HepG2 (cell line): Measurements from ENCODE around the gene DMAP1. TPM values are rescaled to one million over a fixed set of nuclear protein-coding genes. Genes with fewer than 3 reads are reported as not detected.

Experiments used
- AGO2 ChIP-seq: fragments of 200-400 bp; formaldehyde crosslinking; optimal IDR thresholded peaks from 2 replicates; pipeline ENCODE3; 2017; ENCODE audit warnings: mild to moderate bottlenecking, low read depth, low read length, moderate library complexity
- ARID3A ChIP-seq: IDR thresholded peaks from 2 replicates; pipeline ENCODE4 v1.6.1; 2012; ENCODE audit warnings: low read depth, low read length, improper control_type of control experiment
- ATM ChIP-seq: fragments of 450-650 bp; IDR thresholded peaks from 2 replicates; pipeline ENCODE4 v1.7.1; 2017; ENCODE audit warnings: mild to moderate bottlenecking, borderline replicate concordance
- CBX1 ChIP-seq: IDR thresholded peaks from one replicate; pipeline ENCODE4 v1.6.1; 2016; ENCODE audit warnings: antibody characterized with exemption, low read depth
- CSRNP1 ChIP-seq: sonication (generic); formaldehyde crosslinking; IDR thresholded peaks from 2 replicates; pipeline ENCODE4 v1.8.1; 2023; ENCODE audit warnings: mild to moderate bottlenecking, missing genetic modification reagents
- FOXA1 ChIP-seq, 2 experiments: fragments of 450-650 bp in 1 of 2; sonication (generic) in 1 of 2; formaldehyde crosslinking in 1 of 2; IDR thresholded peaks; 2 replicates each; pipeline versions ENCODE4 v1.4.0 to v1.6.1; 2016 to 2020; ENCODE audit warnings: missing genetic modification reagents in 1 of 2
- FOXO1 ChIP-seq: sonication (generic); formaldehyde crosslinking; IDR thresholded peaks from 2 replicates; pipeline ENCODE4 v1.4.0; 2020; ENCODE audit warnings: missing genetic modification reagents
- HCFC1 ChIP-seq: fragments of 150-350 bp; IDR thresholded peaks from 2 replicates; pipeline ENCODE4 v1.6.1; 2014; ENCODE audit warnings: low read depth, low read length
- KLF11 ChIP-seq: IDR thresholded peaks from 2 replicates; pipeline ENCODE4 v1.6.1; 2016; ENCODE audit warnings: missing compliant biosample characterization
- MED1 ChIP-seq: sonication (generic); formaldehyde crosslinking; IDR thresholded peaks from 2 replicates; pipeline ENCODE4 v1.4.0; 2020; ENCODE audit warnings: missing genetic modification reagents
- MED13 ChIP-seq: sonication (generic); formaldehyde crosslinking; IDR thresholded peaks from 2 replicates; pipeline ENCODE4 v1.5.0; 2020; ENCODE audit warnings: missing genetic modification reagents
- MLXIP ChIP-seq: sonication (generic); formaldehyde crosslinking; IDR thresholded peaks from 2 replicates; pipeline ENCODE4 v1.9.0; 2021; ENCODE audit warnings: missing genetic modification reagents, borderline replicate concordance
- NFIB ChIP-seq: sonication (generic); formaldehyde crosslinking; IDR thresholded peaks from 2 replicates; pipeline ENCODE4 v1.9.0; 2021; ENCODE audit warnings: missing genetic modification reagents, mild to moderate bottlenecking, borderline replicate concordance
- RXRB ChIP-seq: IDR thresholded peaks from 2 replicates; pipeline ENCODE4 v1.6.1; 2016; ENCODE audit warnings: borderline replicate concordance, missing genetic modification reagents, missing compliant biosample characterization
- SMAD9 ChIP-seq: sonication (generic); formaldehyde crosslinking; IDR thresholded peaks from 2 replicates; pipeline ENCODE4 v1.5.1; 2020; ENCODE audit warnings: mild to moderate bottlenecking, missing genetic modification reagents
- SOX13 ChIP-seq, 3 experiments: fragments of 450-650 bp in 1 of 3; sonication (generic) in 1 of 3; formaldehyde crosslinking in 1 of 3; IDR thresholded peaks in 2 of 3; conservative IDR thresholded peaks in 1 of 3; 2 replicates each; pipeline versions ENCODE4 v1.5.0 to v1.6.1; 2016 to 2020; ENCODE audit warnings: antibody characterized with exemption in 1 of 3, mild to moderate bottlenecking in 1 of 3, missing compliant biosample characterization in 1 of 3, missing genetic modification reagents in 1 of 3, moderate library complexity in 1 of 3
- ZBTB25 ChIP-seq: IDR thresholded peaks from 2 replicates; pipeline ENCODE4 v1.6.1; 2018; ENCODE audit warnings: missing genetic modification reagents
- ZFY ChIP-seq: sonication (generic); formaldehyde crosslinking; IDR thresholded peaks from 2 replicates; pipeline ENCODE4 v1.4.0; 2020; ENCODE audit warnings: missing genetic modification reagents
- ZNF263 ChIP-seq: sonication (generic); formaldehyde crosslinking; IDR thresholded peaks from 2 replicates; pipeline ENCODE4 v1.4.0; 2020; ENCODE audit warnings: missing genetic modification reagents
- ZNF264 ChIP-seq: sonication (generic); formaldehyde crosslinking; IDR thresholded peaks from 2 replicates; pipeline ENCODE4 v1.4.0; 2020; ENCODE audit warnings: missing genetic modification reagents
- polyA plus RNA-seq, 8 experiments: library from polyadenylated mRNA; depleted of rRNA in 3 of 8; stranded (reverse) in 7 of 8; unstranded in 1 of 8; fragments of >200 nt; fragmentation: Illumina TruSeq in 4 of 8; extraction: Trizol in 4 of 8; gene quantifications; 2 replicates each; pipeline versions ENCODE4 v1.2.1 to v1.2.3, GENCODE V29; 2011 to 2016; ENCODE audit warnings: low read depth in 4 of 8, missing spikeins in 1 of 8, mixed read lengths in 1 of 8; ENCODE audit not compliant: insufficient read depth in 1 of 8
- total RNA-seq, 5 experiments: library from RNA; depleted of rRNA; stranded (reverse); fragments of >200 nt; fragmentation: Illumina TruSeq; extraction: Trizol; gene quantifications; 2 replicates each; pipeline ENCODE4 v1.2.3, GENCODE V29; 2016; ENCODE audit warnings: low read depth in 1 of 5

The DMAP1 gene
- total and polyA plus RNA-seq, 2 of the 13 experiments (the other 11 are each of a cell fraction or from before 2014, with no cell fraction given): 17.6 to 32.7 TPM

- TF ChIP-seq CSRNP1 (CRISPR knock-in tag) (peak; percentile 75), ZBTB25 (CRISPR knock-in tag) (no peak; the same call in 1 of the 2 replicates), AGO2 (peak; percentile 61), MLXIP (CRISPR knock-in tag) (0 out of 2 replicates have a peak, but pooled peaks have one; percentile 48), FOXA1 (IDR thresholded peaks at IDR 0.05) (no peak), FOXA1 (CRISPR knock-in tag; IDR thresholded peaks at IDR 0.05) (peak; percentile 41; the same call in 1 of the 2 replicates), ATM (no peak), RXRB (CRISPR knock-in tag) (peak; percentile 77; the same call in 1 of the 2 replicates), ZNF264 (peak; percentile 92; the same call in 1 of the 2 replicates), ZNF263 (CRISPR knock-in tag) (0 out of 2 replicates have a peak, but pooled peaks have one; percentile 42), FOXO1 (peak; percentile 66; the same call in 1 of the 2 replicates), SOX13 (IDR thresholded peaks at IDR 0.05) (no peak), SOX13 (CRISPR knock-in tag; conservative IDR thresholded peaks at IDR 0.05 in 1 of 2, IDR thresholded peaks at IDR 0.05 in 1 of 2) (peak in 1 of 2 experiments; percentile 48; a peak in 1 of 4 replicates), MED1 (CRISPR knock-in tag) (peak; percentile 73), ZFY (peak; percentile 69), MED13 (CRISPR knock-in tag) (peak; percentile 82; the same call in 1 of the 2 replicates), KLF11 (CRISPR knock-in tag) (peak; percentile 73; the same call in 1 of the 2 replicates), ARID3A (no peak; the same call in 1 of the 2 replicates), SMAD9 (CRISPR knock-in tag) (no peak), NFIB (CRISPR knock-in tag) (no peak), HCFC1 (peak; percentile 83), CBX1 (peak; percentile 97)
Observed at GRCh38 chr1:44213222-44214112, at the start of gene DMAP1 (continued).
